Measurements from ENCODE around the gene AREG. TPM values are rescaled to one million over a fixed set of nuclear protein-coding genes. Genes with fewer than 3 reads are reported as not detected.
A peak's percentile ranks its signal among the peaks of the same experiment; 100 is the strongest.

AREG gene
- total RNA-seq, 1 donor from 2014 or later = 2.2 TPM

DNA sequence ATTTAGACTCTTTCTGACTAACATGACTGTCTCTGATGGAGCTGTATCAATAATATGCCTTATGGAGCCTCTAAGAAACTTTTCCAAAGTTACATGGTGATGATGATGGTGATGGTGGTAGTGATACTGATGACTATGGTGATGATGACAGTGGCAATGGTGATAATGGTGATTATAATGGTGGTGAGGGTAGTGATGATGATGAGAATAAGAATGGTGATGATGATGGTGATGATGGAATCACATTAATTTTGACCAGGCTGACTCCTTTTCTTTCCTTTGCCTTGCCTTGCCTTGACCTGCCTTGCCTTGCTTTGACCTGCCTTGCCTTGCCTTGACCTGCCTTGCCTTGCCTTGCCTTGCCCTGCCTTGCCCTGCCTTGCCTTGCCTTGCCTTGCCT lies 31.7 kb upstream of the AREG start:
- Mint-ChIP-seq H3K27me3 (peaks cover 2% of the 10 kb centered on the region), H3K36me3 (ENCODE audit: insufficient read depth) (no peaks in the 10 kb centered on the region), H3K4me3 (ENCODE audit: low read depth) (no peak overlapping the region), H3K9me3 (ENCODE audit: low read depth) (peaks cover 3% of the 10 kb centered on the region), H3K4me1 (ENCODE audit: low read depth) (peaks cover 19% of the 10 kb centered on the region), H3K27ac (no peak overlapping the region)
- TF ChIP-seq, protein P1, sequence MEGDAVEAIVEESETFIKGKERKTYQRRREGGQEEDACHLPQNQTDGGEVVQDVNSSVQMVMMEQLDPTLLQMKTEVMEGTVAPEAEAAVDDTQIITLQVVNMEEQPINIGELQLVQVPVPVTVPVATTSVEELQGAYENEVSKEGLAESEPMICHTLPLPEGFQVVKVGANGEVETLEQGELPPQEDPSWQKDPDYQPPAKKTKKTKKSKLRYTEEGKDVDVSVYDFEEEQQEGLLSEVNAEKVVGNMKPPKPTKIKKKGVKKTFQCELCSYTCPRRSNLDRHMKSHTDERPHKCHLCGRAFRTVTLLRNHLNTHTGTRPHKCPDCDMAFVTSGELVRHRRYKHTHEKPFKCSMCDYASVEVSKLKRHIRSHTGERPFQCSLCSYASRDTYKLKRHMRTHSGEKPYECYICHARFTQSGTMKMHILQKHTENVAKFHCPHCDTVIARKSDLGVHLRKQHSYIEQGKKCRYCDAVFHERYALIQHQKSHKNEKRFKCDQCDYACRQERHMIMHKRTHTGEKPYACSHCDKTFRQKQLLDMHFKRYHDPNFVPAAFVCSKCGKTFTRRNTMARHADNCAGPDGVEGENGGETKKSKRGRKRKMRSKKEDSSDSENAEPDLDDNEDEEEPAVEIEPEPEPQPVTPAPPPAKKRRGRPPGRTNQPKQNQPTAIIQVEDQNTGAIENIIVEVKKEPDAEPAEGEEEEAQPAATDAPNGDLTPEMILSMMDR (IDR thresholded peaks at IDR 0.05; ENCODE audit: unreplicated experiment) = no peak
- no peak for DNase-seq (ENCODE audit: low spot score, unreplicated experiment)

DNA sequence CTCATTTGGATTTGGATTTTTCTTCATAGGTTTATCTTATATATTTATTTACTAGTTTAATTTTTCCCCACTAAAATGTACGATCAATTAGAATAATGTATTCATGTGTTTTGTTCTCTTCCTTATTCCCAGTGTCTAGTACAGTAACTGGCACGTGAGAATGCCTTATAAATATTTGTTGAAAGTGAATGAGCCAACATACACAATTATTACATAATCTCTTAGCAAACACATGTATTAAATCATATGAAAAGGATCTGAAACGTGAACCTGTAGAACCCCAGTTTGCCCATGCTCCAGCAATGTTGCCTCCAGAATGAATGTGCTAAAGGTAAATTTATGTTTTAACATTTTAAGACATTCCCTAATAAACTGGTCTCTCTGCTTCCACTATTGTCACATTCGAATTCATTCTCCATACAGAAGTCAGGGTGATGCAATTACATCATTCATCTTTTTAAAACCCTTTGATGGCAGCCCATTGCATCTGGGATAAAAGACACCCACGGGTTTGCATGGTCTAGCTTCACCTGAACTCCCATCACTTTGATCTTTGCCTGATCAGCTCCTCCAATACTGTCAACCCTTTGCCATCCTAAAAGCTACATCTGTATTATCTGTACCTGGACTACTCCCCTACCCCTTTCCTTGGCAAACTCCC lies 30.7 kb upstream of the AREG start:
- TF ChIP-seq, protein P1 (IDR thresholded peaks at IDR 0.05; ENCODE audit: unreplicated experiment) = no peak
- DNase-seq (ENCODE audit: low spot score, unreplicated experiment) = no peak
- no peak overlapping the region for H3K4me3 Mint-ChIP-seq (ENCODE audit: low read depth)
- peaks cover 9% of the 10 kb centered on the region for H3K9me3 Mint-ChIP-seq (ENCODE audit: low read depth)
- H3K27ac Mint-ChIP-seq = no peak overlapping the region
- no peaks in the 10 kb centered on the region for H3K36me3 Mint-ChIP-seq (ENCODE audit: insufficient read depth)
- H3K4me1 Mint-ChIP-seq (ENCODE audit: low read depth) = peaks cover 19% of the 10 kb centered on the region
- peaks cover 2% of the 10 kb centered on the region for H3K27me3 Mint-ChIP-seq

DNA sequence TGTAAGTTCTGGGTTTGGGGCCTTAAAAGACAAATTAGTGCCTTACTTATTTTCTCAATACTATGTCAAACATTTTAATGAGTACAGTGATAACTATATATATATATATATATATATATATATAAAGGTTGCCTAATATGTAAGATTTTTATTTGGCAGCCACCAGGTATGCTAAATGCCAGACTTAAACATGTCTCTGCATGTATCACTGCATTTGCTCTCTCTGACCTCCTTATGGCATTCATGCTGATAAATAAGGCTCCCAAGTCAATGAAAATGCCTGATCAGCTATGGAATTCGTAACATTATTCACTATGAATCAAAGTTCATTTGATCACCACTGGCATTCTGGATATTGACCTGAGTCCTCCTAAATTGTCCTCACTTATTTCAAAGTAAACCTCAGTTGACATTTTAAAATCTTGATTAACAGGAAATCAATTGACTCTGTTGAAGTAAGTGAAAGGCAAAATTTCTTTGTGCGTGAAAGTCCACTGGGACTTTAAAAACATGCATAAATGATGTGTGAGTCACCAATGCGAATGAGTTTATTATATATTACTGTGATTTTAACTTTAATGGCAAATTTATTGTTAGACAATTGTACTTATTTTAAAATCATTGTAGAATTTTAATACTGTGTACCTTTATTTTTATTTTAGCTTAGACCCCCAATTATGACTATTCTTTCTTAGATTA lies 29.2 kb upstream of the AREG start:
- Mint-ChIP-seq H3K4me3 (ENCODE audit: low read depth) (no peak overlapping the region), H3K27me3 (peaks cover 2% of the 10 kb centered on the region), H3K9me3 (ENCODE audit: low read depth) (peaks cover 12% of the 10 kb centered on the region), H3K27ac (no peak overlapping the region), H3K36me3 (ENCODE audit: insufficient read depth) (no peaks in the 10 kb centered on the region), H3K4me1 (ENCODE audit: low read depth) (peaks cover 17% of the 10 kb centered on the region)
- TF ChIP-seq, protein P1 (IDR thresholded peaks at IDR 0.05; ENCODE audit: unreplicated experiment) = no peak
- DNase-seq (ENCODE audit: low spot score, unreplicated experiment) = no peak

DNA sequence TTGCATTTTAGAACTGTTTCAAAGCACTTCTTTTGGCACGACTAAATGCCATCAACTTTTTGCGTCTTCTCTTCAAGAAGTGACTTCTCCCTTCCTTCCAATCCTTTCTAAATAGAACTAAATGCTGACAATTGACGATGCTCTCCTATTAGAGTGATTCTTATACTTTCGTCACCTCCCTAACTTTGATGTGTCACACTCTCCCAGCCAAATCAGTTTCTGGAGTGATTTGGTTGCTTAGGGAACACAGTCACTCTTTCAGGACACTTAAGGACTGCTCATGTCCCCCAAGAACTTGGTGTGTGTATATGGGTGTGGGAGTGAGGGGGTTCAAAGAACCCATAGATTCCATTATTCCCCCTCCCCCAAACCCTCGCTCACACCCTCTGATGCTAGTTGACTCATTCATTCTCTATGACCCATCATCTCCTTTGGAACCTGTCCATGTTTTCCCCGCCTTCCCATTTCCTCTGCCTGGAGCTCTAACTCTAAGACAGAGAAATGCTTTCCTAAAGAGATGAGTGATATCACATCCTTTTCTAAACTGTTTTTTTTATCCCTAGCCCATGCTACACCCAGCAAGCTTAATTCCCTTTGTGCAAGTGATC lies 26.8 kb upstream of the AREG start:
- Mint-ChIP-seq H3K27ac (peak overlapping the region; percentile 5), H3K9me3 (ENCODE audit: low read depth) (peaks cover 12% of the 10 kb centered on the region), H3K27me3 (peaks cover 2% of the 10 kb centered on the region), H3K4me1 (ENCODE audit: low read depth) (peaks cover 18% of the 10 kb centered on the region), H3K36me3 (ENCODE audit: insufficient read depth) (no peaks in the 10 kb centered on the region), H3K4me3 (ENCODE audit: low read depth) (no peak overlapping the region)
- TF ChIP-seq, protein P1 (IDR thresholded peaks at IDR 0.05; ENCODE audit: unreplicated experiment) = no peak
- no peak for DNase-seq (ENCODE audit: low spot score, unreplicated experiment)

DNA sequence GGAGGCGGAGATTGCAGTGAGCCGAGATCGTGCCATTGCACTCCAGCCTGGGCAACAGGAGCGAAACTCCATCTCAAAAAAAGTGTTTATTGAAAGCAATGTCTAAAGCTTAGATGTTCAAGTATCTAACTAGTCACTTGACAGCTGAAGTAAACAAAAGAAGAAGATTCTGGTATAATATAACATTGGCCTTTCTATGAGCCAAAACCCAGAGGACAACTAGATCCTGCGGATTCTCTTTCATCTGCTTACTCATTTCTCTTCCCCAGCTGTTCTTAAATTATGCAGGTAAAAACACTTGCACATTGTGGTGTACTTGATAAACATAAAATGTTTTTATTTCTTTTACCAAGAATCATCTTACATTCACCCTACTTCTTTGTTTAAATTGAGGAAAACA lies 24.1 kb upstream of the AREG start:
- Mint-ChIP-seq H3K27ac (no peak overlapping the region), H3K27me3 (peaks cover 2% of the 10 kb centered on the region), H3K4me3 (ENCODE audit: low read depth) (no peak overlapping the region), H3K36me3 (ENCODE audit: insufficient read depth) (no peaks in the 10 kb centered on the region), H3K4me1 (ENCODE audit: low read depth) (peaks cover 11% of the 10 kb centered on the region), H3K9me3 (ENCODE audit: low read depth) (peaks cover 12% of the 10 kb centered on the region)
- no peak for DNase-seq (ENCODE audit: low spot score, unreplicated experiment)
- TF ChIP-seq, protein P1 (IDR thresholded peaks at IDR 0.05; ENCODE audit: unreplicated experiment) = no peak

Data from progenitor cell of endocrine pancreas (in vitro differentiated cells).